Loucy (cell line): ENCODE results near the gene ELL3.

Source experiments
- H2AFZ ChIP-seq: fragments of 200-600 bp; sonication (generic); 2 replicates; pipeline ENCODE4 v1.6.0; 2016; ENCODE audit warnings: antibody characterized with exemption, mild to moderate bottlenecking, low read length, moderate library complexity
- H3F3A ChIP-seq: fragments of 200-600 bp; 2 replicates; pipeline ENCODE4 v1.6.0; 2016; ENCODE audit warnings: antibody characterized with exemption, low read depth, mild to moderate bottlenecking
- H3K27me3 ChIP-seq: fragments of 200-600 bp; sonication (generic); 2 replicates; pipeline ENCODE4 v1.6.1; 2014; ENCODE audit warnings: low read length, mild to moderate bottlenecking; ENCODE audit not compliant: insufficient read depth, poor library complexity, severe bottlenecking
- H3K36me3 ChIP-seq: fragments of 200-600 bp; sonication (generic); 2 replicates; pipeline ENCODE4 v1.6.1; 2016; ENCODE audit warnings: low read length; ENCODE audit not compliant: insufficient read depth
- H3K4me1 ChIP-seq: fragments of 200-600 bp; sonication (generic); 2 replicates; pipeline ENCODE4 v1.5.1; 2014; ENCODE audit warnings: low read length, mild to moderate bottlenecking; ENCODE audit not compliant: insufficient read depth, poor library complexity, severe bottlenecking
- H3K4me2 ChIP-seq: fragments of 200-600 bp; sonication (generic); 2 replicates; pipeline ENCODE4 v1.6.0; 2014; ENCODE audit warnings: antibody characterized with exemption, low read length, low read depth, mild to moderate bottlenecking; ENCODE audit not compliant: poor library complexity, severe bottlenecking
- H3K4me3 ChIP-seq: fragments of 200-600 bp; sonication (generic); 2 replicates; pipeline ENCODE4 v1.5.1; 2014; ENCODE audit warnings: low read length, mild to moderate bottlenecking, mixed read lengths; ENCODE audit not compliant: poor library complexity, severe bottlenecking
- H3K79me2 ChIP-seq: fragments of 200-600 bp; sonication (generic); 2 replicates; pipeline ENCODE4 v1.6.1; 2014; ENCODE audit warnings: low read length; ENCODE audit not compliant: insufficient read depth
- H3K9ac ChIP-seq: fragments of 200-600 bp; sonication (generic); 2 replicates; pipeline ENCODE4 v1.6.0; 2014; ENCODE audit warnings: mild to moderate bottlenecking, low read depth, low read length, moderate library complexity; ENCODE audit not compliant: poor library complexity, severe bottlenecking
- H3K9me2 ChIP-seq: fragments of 200-600 bp; sonication (generic); replicated peaks from 2 replicates; pipeline ENCODE4 v1.6.1; 2016; ENCODE audit warnings: low read depth, low read length, mixed read lengths
- H3K9me3 ChIP-seq: fragments of 200-600 bp; sonication (generic); 2 replicates; pipeline ENCODE4 v1.6.1; 2014; ENCODE audit warnings: mild to moderate bottlenecking, antibody characterized with exemption, low read length, low read depth; ENCODE audit not compliant: insufficient read depth
- H4K20me1 ChIP-seq: fragments of 200-600 bp; sonication (generic); 2 replicates; pipeline ENCODE4 v1.6.0; 2014; ENCODE audit warnings: antibody characterized with exemption, low read length, mild to moderate bottlenecking; ENCODE audit not compliant: insufficient read depth, poor library complexity, severe bottlenecking
- EZH2phosphoT487 ChIP-seq: fragments of 200-600 bp; IDR thresholded peaks from 2 replicates; pipeline ENCODE4 v1.6.1; 2018; ENCODE audit warnings: antibody characterized with exemption, mild to moderate bottlenecking, moderate library complexity, borderline replicate concordance
- TF ChIP-seq, protein P1 (sequence below): fragments of 200-600 bp; sonication (generic); conservative IDR thresholded peaks from 2 replicates; pipeline ENCODE4 v1.5.1; 2014; ENCODE audit warnings: mild to moderate bottlenecking, antibody characterized with exemption, low read length

The ELL3 gene

DNA sequence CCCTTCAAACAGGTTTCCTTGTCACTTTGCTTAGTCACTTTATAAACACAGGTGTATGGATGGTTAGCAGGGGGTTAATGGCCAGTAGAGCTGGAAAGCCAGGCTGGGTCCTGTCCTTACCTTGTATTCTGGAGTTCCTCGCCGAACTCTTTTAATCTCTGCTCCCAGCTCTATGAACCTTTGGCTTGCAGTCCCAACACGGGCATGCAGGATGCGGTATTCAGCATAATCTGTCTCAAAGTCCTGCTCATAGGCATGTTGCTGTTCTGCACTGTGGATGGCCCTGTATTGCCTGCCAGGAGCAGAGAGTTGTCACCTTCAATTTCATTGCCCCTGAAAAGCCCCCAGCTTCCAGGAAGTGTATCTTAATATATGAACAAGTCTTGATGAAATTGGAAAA lies 2.7 kb downstream of the ELL3 start:
- H3K4me1 ChIP-seq, result peaks cover 18% of the 10 kb centered on the region
- no peak overlapping the region for H3K4me3 ChIP-seq
- TF ChIP-seq, protein P1, sequence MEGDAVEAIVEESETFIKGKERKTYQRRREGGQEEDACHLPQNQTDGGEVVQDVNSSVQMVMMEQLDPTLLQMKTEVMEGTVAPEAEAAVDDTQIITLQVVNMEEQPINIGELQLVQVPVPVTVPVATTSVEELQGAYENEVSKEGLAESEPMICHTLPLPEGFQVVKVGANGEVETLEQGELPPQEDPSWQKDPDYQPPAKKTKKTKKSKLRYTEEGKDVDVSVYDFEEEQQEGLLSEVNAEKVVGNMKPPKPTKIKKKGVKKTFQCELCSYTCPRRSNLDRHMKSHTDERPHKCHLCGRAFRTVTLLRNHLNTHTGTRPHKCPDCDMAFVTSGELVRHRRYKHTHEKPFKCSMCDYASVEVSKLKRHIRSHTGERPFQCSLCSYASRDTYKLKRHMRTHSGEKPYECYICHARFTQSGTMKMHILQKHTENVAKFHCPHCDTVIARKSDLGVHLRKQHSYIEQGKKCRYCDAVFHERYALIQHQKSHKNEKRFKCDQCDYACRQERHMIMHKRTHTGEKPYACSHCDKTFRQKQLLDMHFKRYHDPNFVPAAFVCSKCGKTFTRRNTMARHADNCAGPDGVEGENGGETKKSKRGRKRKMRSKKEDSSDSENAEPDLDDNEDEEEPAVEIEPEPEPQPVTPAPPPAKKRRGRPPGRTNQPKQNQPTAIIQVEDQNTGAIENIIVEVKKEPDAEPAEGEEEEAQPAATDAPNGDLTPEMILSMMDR, result no peak
- TF ChIP-seq EZH2phosphoT487, result no peak
- no peaks in the 10 kb centered on the region for H3K9me2 ChIP-seq
- no peak overlapping the region for H3K9ac ChIP-seq
- H4K20me1 ChIP-seq, result peaks cover 9% of the 10 kb centered on the region
- no peaks in the 10 kb centered on the region for H3K27me3 ChIP-seq
- no peak overlapping the region for H3K4me2 ChIP-seq
- H3K79me2 ChIP-seq, result no peaks in the 10 kb centered on the region
- H3F3A ChIP-seq, result 0 out of 2 replicates have a peak, but pooled peaks cover 10% of the 10 kb centered on the region
- H3K36me3 ChIP-seq, result peaks cover 46% of the 10 kb centered on the region
- no peaks in the 10 kb centered on the region for H3K9me3 ChIP-seq
- H2AFZ ChIP-seq, result no peak overlapping the region

DNA sequence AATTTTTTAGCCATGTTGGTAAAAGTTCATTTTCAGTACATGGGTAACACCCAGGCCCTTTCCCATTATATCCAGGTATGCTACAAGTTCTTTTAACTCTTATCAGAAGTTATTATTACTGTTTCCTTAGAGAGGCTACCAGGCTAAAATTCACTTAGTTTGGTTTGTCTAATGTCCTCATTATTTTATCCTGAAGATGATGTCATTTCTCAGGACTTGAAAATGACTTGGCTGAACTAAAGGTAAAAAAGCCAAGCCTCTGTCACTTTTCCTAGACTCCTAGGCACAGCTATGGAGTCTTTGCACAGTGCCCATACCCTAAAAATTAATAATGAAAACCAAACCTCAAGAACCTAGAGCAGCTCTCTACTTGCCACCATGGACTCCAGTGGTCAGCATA lies 4.1 kb downstream of the ELL3 start:
- Histone ChIP-seq H3K27me3 (no peaks in the 10 kb centered on the region), H3F3A (0 out of 2 replicates have a peak, but pooled peaks cover 10% of the 10 kb centered on the region), H3K4me2 (no peak overlapping the region), H3K4me1 (peaks cover 11% of the 10 kb centered on the region), H3K4me3 (no peak overlapping the region), H4K20me1 (peaks cover 9% of the 10 kb centered on the region), H3K79me2 (no peaks in the 10 kb centered on the region), H3K9me2 (no peaks in the 10 kb centered on the region), H3K9ac (no peak overlapping the region), H3K9me3 (no peaks in the 10 kb centered on the region), H2AFZ (no peak overlapping the region), H3K36me3 (peaks cover 60% of the 10 kb centered on the region)
- TF ChIP-seq EZH2phosphoT487, result no peak
- TF ChIP-seq, protein P1, result no peak

DNA sequence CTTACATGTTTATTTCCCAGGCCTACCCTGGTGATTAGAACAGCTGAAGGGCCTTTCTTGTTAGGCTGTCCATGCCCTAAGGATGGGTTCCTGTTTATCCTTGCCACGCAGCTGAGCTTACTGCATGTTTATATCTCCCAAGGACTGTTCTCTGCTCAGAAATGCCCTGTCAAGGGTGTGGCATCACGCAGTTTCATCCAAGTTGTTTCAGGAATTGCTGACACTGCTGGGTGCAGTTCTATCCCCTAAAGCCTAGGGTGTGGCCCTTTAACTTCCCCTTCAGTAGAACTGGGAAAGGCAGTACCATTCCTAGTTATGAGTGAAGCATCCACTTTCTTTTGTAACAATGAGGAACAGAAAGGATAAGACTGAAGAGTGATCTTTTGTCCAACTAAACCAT lies 5.0 kb downstream of the ELL3 start:
- peaks cover 67% of the 10 kb centered on the region for H3K36me3 ChIP-seq
- no peaks in the 10 kb centered on the region for H3K9me2 ChIP-seq
- H3K27me3 ChIP-seq, result no peaks in the 10 kb centered on the region
- TF ChIP-seq, protein P1, result no peak
- no peak for TF ChIP-seq EZH2phosphoT487
- H3K4me2 ChIP-seq, result no peak overlapping the region
- H4K20me1 ChIP-seq, result peaks cover 9% of the 10 kb centered on the region
- 0 out of 2 replicates have a peak, but pooled peaks cover 10% of the 10 kb centered on the region for H3F3A ChIP-seq
- no peak overlapping the region for H3K9ac ChIP-seq
- no peak overlapping the region for H3K4me3 ChIP-seq
- no peaks in the 10 kb centered on the region for H3K9me3 ChIP-seq
- no peaks in the 10 kb centered on the region for H3K79me2 ChIP-seq
- peaks cover 10% of the 10 kb centered on the region for H3K4me1 ChIP-seq
- H2AFZ ChIP-seq, result no peak overlapping the region
